Prostate gland (tissue), 2 donors: Measurements from ENCODE around the gene LPIN3.

ENCODE experiments used
- CTCF ChIP-seq, 4 experiments: fragments of 200-600 bp in 2 of 4; fragments of 450-650 bp in 2 of 4; sonication (generic) in 2 of 4; IDR thresholded peaks; 1 replicate in 3 of 4; 2 replicates in 1 of 4; pipeline ENCODE4 v1.5.1; 2016 to 2019; ENCODE audit warnings: antibody characterized with exemption in 4 of 4, mild to moderate bottlenecking in 2 of 4, moderate library complexity in 2 of 4
- POLR2A ChIP-seq: fragments of 450-650 bp; IDR thresholded peaks from one replicate; pipeline ENCODE4 v1.6.1; 2016; ENCODE audit warnings: antibody characterized with exemption, mild to moderate bottlenecking

GRCh38 chr20:41327178-41327577 is 13.4 kb upstream of the LPIN3 start:
- TF ChIP-seq CTCF (IDR thresholded peaks at IDR 0.05): no peak
- TF ChIP-seq POLR2A: no peak
